Stimulated activated CD8-positive, alpha-beta memory T cell treated with anti-CD3 and anti-CD28 coated beads, Interleukin-7, amount 100 ng/mL, for 4 hours (primary cell): ENCODE results near the gene STARD13.

ENCODE experiments used
- DNase-seq, 2 donors: peaks; one replicate each; pipeline ENCODE4 v3.0.0-alpha.2; 2020; ENCODE audit warnings: low read depth in 2 of 2

The STARD13 gene

GRCh38 chr13:33277946-33278345 lies 7.6 kb downstream of the STARD13 start:
- DNase-seq, result no peak

DNA sequence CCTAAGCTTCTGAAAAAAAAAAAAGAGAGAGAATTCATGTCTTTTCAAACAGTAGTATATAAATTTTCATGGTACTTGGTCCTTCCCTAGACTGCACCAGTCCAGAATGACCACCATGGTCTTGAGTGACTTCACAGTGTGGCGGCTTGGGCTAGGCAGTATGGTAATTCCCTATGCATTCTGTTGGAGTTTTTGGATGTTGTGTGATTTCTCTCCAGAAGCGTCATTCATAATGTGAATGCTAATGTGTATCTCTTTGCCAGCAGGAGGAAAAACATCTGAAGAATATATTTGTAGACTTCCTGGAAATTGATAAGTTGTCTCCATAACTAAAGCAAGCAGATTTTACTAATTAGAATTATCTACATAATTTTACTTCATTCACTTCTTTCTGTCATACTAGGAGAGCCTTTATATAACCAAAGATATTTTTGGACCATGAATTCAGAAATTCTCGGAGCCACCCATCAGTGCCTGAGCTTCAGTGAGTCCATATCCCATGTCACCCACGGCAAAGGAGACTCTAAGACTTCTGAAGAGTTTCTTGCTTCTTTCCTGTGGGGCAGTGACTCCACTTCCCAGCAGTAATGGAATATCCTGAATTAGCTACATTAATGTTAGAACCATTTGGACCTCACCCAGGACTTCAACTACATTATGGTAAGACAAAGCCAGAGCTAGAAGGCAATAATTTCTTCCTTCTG lies 8.4 kb downstream of the STARD13 start:
- no peak for DNase-seq

DNA sequence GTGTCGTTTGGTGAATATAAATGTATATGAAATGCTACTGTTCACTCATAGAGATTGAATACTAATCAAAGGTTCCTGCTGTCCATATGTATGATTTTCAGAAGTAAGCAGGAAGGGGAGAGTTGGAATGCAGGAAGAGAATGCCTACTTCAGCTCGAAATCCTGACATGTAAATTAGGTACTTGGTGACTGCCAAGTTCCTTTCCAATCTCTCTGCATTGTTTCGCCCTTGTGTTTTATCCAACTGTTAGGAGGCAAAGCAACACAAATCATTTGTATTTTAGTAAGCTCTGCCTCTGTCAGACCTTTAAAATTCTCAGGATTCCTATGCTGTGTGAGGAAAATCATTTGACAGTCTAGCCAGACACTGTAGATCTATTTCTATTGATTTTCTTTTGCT lies 9.0 kb downstream of the STARD13 start:
- DNase-seq, result no peak

- DNase-seq, result no peak
These were observed 9.6 kb downstream of the STARD13 start for GRCh38 chr13:33275916-33276315.

DNA sequence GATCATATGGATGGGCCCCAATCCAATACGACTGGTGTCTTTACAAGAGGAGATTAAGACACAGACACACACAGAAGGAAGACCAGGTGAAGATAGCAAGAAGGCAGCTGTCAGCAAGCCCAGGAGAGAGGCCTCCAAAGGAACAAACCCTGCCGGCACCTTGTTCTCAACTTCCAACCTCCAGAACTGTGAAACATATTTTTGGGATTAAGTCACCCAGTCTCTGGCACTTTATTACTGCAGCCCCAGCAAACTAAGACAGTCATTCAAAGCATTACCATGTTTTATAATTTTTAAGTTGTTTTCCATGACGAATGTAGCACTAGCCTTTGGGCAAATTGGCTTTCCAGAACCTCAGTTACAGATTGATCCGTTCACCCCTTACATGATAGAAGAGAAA lies 11.3 kb downstream of the STARD13 start:
- DNase-seq, result no peak

- no peak for DNase-seq
These were observed 12.9 kb downstream of the STARD13 start for GRCh38 chr13:33272531-33273124.

DNA sequence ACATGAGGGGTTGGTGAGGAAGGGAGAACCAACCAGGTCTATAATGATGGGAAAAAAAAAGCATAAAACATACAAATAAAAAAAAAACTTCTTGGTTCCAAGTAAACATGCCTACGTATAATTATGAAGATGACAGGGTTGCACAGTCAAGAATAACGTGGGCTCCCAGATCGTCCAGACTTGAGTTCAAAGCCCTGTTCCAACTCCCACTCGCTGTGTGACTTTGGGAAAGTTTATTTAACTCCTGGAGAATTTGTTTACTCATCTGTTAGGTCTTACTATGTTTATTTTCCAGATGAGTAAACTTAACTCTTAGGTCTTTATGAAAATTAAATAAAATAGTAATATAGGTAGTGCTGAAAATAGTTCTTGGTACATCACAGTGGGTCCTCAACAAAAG lies 13.8 kb downstream of the STARD13 start:
- DNase-seq, result no peak

- DNase-seq, result no peak
These were observed 14.5 kb downstream of the STARD13 start for GRCh38 chr13:33270895-33271538.

DNA sequence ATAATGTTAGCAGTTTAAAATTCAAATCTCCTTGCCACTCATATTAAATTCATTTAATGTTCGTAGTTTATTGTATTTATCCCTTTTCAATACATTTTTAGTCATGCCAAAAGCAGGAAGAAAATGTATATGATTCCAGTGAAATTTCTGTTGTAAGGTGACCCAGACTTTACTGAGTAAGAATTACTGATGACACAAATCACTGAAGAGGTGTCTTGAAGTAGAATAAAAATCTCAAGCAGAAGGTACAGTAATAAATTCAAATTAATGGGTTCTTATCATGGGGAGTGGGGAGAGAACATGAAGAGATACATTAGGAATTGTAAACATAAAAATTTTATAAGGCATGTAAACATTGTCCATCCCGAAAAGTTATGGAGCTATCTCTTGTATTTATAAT lies 19.9 kb downstream of the STARD13 start:
- DNase-seq, result no peak

DNA sequence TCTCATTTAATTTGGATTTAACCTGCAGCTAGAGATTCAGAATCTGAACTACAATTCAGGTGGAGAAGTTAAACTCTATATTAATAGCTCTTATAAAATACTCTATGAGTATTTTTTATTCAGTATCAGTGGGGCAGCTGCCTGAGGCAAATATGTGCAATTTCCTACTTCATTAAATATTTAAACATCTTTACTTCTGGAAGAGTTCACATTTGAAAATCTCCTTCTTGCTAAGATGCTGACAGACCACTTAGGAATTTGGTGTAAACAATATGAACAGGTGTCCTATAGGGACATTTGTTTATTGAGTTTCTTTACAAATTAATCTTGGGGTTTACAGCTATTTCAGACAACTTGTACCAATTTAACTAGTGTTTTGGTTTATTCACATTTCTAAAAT lies 20.4 kb downstream of the STARD13 start:
- no peak for DNase-seq

DNA sequence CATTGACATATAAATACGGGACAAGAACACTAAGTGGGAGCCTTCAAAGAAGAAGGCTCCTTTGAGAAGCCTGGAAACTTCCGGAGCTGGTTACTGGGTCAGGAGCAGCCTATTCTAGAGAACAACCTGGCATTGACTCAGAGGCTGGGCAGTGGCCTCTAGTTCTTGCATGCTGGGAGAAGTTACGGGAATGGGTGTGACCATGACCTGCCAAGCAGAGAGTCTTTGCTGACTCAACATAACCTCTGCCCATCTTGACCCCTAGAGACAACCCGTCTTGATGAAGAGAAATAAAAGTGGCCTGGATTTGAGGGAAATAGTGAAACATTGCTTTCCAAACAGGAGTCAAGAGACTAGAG lies 21.0 kb downstream of the STARD13 start:
- no peak for DNase-seq

DNA sequence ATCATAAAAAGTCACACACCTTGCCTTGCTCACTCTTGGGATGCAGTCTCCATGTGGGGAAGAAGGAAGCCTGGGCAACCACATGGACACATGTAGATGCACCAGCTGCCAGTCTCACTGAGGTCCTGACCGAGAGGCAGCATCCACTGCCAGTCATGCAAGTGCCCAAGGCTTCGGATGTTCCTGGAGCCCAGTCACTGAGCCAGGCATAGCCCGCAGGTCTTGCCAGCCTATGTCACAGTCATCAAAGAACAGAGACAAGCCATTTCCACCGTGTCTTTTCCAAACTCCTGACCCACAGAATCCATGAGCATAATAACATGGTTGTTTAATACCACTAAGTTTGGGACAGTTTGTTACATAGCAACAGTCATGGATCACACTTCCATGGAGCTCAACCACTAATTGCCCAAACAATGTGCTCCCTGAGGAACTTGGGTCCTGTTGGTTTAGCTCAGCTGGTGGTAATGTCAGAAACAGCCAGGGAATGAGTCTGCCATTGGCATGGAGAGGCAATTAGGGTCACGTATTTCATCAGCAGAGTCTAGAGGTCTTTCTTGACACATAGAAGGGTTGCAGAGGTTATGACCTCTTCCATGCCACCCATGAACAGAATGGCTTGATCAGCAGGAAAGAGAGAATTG lies 21.5 kb downstream of the STARD13 start:
- DNase-seq, result no peak

GRCh38 chr13:33263484-33263883 lies 22.1 kb downstream of the STARD13 start:
- no peak for DNase-seq

GRCh38 chr13:33262997-33263396 lies 22.6 kb downstream of the STARD13 start:
- no peak for DNase-seq

DNA sequence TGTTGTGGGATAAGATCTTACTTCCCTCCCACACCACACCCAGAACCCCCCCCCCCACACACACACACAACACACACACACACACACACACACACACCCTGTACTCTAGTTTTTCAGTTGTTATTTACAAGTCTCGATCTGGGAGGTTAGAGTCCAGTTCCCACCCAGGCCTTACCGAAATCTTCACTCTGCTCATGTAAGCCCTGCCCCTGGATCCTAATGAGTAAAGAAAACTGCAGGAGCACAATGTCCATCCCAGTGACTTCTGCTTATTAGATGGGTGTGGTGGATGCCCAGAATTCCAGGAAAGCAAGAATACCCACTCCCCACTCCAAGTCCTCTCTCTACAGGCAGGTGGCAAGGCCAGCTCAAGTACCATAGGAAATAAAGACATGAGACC lies 23.0 kb downstream of the STARD13 start:
- no peak for DNase-seq

DNA sequence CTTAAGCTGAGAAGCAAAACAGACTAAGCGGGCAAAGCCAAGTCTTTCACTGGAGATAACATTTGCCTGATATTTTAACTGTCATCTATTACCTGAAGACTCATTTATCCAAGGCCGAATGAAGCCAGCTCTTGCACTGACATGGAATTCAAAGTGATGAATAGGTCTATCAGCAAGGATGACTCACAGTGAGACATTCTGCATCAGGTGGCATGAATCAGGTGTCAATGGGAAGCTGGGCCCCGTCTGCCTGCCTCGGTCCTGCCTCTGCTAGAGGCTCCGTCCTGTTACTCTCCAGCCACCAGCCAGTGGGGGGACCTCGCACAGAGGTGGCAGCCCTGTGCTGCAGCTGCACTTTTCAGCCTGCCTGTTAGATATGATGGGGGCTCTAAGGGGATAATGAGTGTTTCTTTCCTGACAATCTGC lies 23.5 kb downstream of the STARD13 start:
- DNase-seq, result no peak

- no peak for DNase-seq
These were observed 24.0 kb downstream of the STARD13 start for GRCh38 chr13:33261387-33262061.

- no peak for DNase-seq
These were observed 25.1 kb downstream of the STARD13 start for GRCh38 chr13:33260168-33261098.

DNA sequence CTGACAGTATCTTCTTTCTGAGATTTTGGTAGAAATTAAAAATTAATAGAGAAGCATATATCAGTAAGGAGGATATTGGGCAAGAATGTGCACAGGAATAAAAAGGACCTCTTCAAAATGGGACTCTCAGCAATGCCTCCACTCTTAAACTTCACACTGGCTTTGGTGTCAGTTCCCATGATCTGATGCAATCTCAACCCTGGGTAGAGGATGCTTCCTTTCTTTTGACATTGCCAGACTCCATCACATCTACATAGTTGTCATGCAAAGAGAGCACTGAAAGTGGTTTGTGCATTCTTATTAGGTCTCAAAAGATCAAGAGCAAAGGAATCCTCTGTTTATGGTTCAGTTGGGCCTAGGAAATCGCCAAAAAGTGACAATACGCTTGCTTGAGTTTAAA lies 26.3 kb downstream of the STARD13 start:
- DNase-seq, result no peak

GRCh38 chr13:33258808-33259193 lies 26.8 kb downstream of the STARD13 start:
- DNase-seq, result no peak
